Ovary (tissue), 9 donors: ENCODE data around the gene PHC2. TPM values are rescaled to one million over a fixed set of nuclear protein-coding genes. Genes with fewer than 3 reads are reported as not detected.

Experiments used
- DNase-seq, 5 donors: peaks; one replicate each; pipeline ENCODE4 v3.0.0-alpha.2; 2019 to 2020
- H3K27ac ChIP-seq, 2 donors: fragments of 200-600 bp; one replicate each; pipeline versions ENCODE4 v1.5.1 to v1.8.0; 2019 to 2022
- H3K27me3 ChIP-seq: fragments of 200-600 bp; one replicate; pipeline ENCODE4 v1.8.0; 2022
- H3K36me3 ChIP-seq: fragments of 200-600 bp; sonication (generic); one replicate; pipeline ENCODE4 v1.5.1; 2019
- H3K4me1 ChIP-seq: one replicate; pipeline ENCODE4 v1.8.1; 2013; ENCODE audit warnings: mild to moderate bottlenecking, moderate library complexity; ENCODE audit not compliant: insufficient read depth
- H3K4me3 ChIP-seq: fragments of 200-600 bp; sonication (generic); one replicate; pipeline ENCODE4 v1.5.1; 2017
- H3K9me3 ChIP-seq, 2 donors: fragments of 200-600 bp in 1 of 2; sonication (generic) in 1 of 2; one replicate each; pipeline versions ENCODE4 v1.5.1 to v1.8.1; 2013 to 2019; ENCODE audit warnings: mild to moderate bottlenecking in 1 of 2, moderate library complexity in 1 of 2
- EP300 ChIP-seq: sonication (generic); formaldehyde crosslinking; IDR thresholded peaks from one replicate; pipeline ENCODE4 v1.6.1; 2017; ENCODE audit warnings: antibody characterized with exemption
- POLR2A ChIP-seq: fragments of 450-650 bp; IDR thresholded peaks from one replicate; pipeline ENCODE4 v1.6.1; 2017; ENCODE audit warnings: antibody characterized with exemption, mild to moderate bottlenecking, moderate library complexity
- WGBS, 3 donors: extraction: QIAGEN DNeasy Blood & Tissue Kit in 1 of 3; methylation state at CpG; one replicate each; pipeline versions ENCODE4 v1.1.5 to v1.1.7; 2013 to 2017; 5-methylcytosine and 5-hydroxymethylcytosine counted together
- intact Hi-C, 4 donors: fragments of 100-400 bp; cut with DNase I; formaldehyde crosslinking; loops; one replicate each; pipeline versions ENCODE4 v1.11.0 to v1.15.1; 2022 to 2023
- polyA plus RNA-seq, 2 donors: library from polyadenylated mRNA; stranded (reverse); fragments of 200-250 nt in 1 of 2; fragments of 350-450 nt in 1 of 2; fragmentation: Illumina TruSeq in 1 of 2; extraction: RNeasy Lipid Tissue Mini Kit (QIAGEN cat#74804) in 1 of 2; gene quantifications; one replicate each; pipeline ENCODE4 v1.2.3, GENCODE V29; 2013 to 2014
- total RNA-seq, 7 donors: library from RNA; depleted of rRNA in 2 of 7; stranded (reverse); fragments of >200 nt in 2 of 7; fragmentation: NEBNext Ultra II Directional in 3 of 7; extraction: Animal tissue kit (Norgen Biotek cat#: 25700) in 3 of 7; gene quantifications; one replicate each; pipeline versions ENCODE4 v1.1.0 to v1.2.4, GENCODE V29; 2016 to 2023
- TF ChIP-seq, protein P1 (sequence below), 3 donors: fragments of 450-650 bp in 2 of 3; fragments of 200-600 bp in 1 of 3; IDR thresholded peaks; one replicate each; pipeline versions ENCODE4 v1.5.1 to v1.8.0; 2016 to 2022; ENCODE audit warnings: antibody characterized with exemption in 3 of 3, mild to moderate bottlenecking in 1 of 3
- donor health status: DM: no; HTN: no; CAD: no; lungs with moderate emphysema.
- donor health status: DM: no; HTN: no; CAD: no.
- donor health status: Bipolar disorder and iron deficiency.
- donor health status: DM: yes; HTN: yes; CAD: no.
- donor health status: DM: no; HTN: no; CAD: no.
- donor health status: DM: yes; HTN: yes; CAD: no.

The PHC2 gene
- total and polyA plus RNA-seq, 9 donors: 52.3 to 101 (median 85.5) TPM

DNA sequence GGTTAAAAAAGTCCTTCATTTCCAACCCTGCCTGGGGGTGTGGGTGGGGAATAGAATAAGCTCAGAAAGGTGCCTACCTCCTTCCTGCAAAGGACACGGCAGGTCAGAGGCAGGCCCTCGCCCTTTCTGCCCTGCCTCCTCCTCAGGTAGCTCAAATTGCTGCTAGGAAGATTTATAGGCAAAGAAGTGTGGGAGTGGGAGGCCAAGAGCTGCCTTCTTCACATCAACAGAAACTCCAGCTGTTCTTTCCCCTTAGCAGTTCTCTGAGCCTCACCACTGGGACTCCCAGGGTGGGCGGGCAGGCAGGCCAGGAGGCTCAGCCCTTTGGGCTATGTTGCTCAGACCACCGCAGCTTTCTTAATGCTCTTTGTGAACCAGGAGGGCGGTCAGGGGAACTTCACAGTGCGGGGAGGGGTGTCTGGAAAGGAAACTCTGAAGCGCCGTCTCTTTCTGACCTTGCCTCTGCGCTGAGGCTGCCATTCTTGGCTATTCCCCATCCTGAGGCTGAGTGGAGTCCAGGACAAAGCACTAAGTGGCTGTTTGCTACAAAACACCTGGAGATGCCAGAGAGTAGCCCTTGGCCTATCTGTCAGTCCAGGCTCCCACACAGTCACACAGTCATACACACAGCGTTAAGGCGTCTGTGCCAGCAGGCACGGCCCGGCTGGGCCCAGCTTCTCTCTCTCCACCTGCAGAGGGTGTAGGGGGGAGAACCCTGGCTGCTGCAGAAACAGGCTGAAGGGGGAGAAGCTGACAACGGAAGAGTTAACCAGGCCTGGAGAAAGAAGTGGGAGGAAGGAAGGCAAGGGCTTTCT, 107.0 kb downstream of the PHC2 start:
- Histone ChIP-seq H3K4me3 (no peak overlapping the region), H3K27ac (peak overlapping the region in 1 of 2 donors; percentile 21), H3K9me3 (no peaks in the 10 kb centered on the region), H3K36me3 (no peaks in the 10 kb centered on the region), H3K4me1 (peaks cover 3% of the 10 kb centered on the region), H3K27me3 (no peaks in the 10 kb centered on the region)
- 35 to 45% (median 43%) methylated on average over 14 of the region's 14 CpGs for WGBS, 3 donors
- TF ChIP-seq POLR2A (no peak), EP300 (no peak)
- TF ChIP-seq, protein P1, sequence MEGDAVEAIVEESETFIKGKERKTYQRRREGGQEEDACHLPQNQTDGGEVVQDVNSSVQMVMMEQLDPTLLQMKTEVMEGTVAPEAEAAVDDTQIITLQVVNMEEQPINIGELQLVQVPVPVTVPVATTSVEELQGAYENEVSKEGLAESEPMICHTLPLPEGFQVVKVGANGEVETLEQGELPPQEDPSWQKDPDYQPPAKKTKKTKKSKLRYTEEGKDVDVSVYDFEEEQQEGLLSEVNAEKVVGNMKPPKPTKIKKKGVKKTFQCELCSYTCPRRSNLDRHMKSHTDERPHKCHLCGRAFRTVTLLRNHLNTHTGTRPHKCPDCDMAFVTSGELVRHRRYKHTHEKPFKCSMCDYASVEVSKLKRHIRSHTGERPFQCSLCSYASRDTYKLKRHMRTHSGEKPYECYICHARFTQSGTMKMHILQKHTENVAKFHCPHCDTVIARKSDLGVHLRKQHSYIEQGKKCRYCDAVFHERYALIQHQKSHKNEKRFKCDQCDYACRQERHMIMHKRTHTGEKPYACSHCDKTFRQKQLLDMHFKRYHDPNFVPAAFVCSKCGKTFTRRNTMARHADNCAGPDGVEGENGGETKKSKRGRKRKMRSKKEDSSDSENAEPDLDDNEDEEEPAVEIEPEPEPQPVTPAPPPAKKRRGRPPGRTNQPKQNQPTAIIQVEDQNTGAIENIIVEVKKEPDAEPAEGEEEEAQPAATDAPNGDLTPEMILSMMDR (IDR thresholded peaks at IDR 0.05): no peak
- DNase-seq: no peak
- intact Hi-C loops: no loop called here

DNA sequence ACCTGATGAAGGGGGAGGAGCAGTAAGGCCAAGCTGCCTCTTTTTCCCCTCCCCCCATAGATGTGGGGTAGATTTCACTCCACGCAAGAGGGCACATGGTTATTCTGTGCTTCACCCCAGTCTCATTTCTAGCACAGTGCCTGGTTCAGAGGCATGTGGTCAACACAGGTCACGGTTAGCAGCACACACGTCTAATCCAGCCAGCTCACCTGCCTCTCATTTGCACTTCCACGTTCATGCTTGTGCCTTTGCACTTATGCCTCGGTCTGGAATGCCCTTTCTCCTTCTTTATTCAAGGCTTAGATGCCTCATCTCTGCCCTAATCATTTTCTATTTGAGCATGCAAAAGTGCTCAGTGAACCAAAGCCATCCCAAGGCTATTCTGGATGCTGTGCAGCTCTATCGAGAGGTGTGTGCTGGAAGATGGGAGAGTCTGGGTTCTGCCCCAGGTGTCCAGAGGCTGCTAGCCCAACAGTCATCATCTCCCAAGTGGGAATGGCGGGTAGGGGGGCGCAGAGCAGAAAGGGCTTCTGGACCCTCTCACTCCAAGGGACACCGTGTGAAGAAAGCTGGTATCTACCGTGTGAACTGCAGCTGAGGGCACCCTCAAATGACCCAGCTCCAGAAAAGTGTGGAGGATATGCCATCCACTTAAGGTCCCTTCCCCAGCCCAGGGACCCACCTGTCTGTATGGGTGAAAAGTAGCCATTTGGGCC, 107.9 kb downstream of the PHC2 start:
- Histone ChIP-seq H3K27me3 (no peaks in the 10 kb centered on the region), H3K36me3 (no peaks in the 10 kb centered on the region), H3K9me3 (no peaks in the 10 kb centered on the region), H3K4me1 (peaks cover 3% of the 10 kb centered on the region), H3K27ac (no peak overlapping the region), H3K4me3 (no peak overlapping the region)
- DNase-seq: no peak
- intact Hi-C loops: no loop called here
- WGBS, 3 donors: 67 to 73% (median 70%) methylated on average over 10 of the region's 10 CpGs
- TF ChIP-seq EP300 (no peak), POLR2A (no peak)
- TF ChIP-seq, protein P1 (IDR thresholded peaks at IDR 0.05): no peak

DNA sequence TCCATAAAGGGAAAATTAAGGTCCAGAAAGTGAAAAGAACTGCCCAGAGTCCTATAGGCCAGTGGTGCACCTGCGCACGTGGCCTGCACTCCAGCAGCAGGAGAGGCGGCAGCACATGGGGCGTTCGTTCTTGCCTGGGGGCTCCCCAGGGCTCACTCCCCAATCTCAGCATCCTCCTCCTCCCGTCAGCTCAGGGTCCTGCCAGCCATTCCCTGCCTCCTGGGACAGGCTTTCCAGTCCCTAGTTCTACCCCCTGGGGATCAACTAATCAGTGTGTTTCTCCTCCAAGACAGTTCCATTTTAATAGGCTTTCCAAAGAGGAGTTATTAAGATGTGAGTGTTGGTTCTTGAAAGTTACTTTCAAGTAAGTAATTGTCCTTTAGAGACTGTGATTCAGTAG, 108.8 kb downstream of the PHC2 start:
- intact Hi-C loops: no loop called here
- Histone ChIP-seq H3K36me3 (no peaks in the 10 kb centered on the region), H3K27ac (no peak overlapping the region), H3K4me3 (no peak overlapping the region), H3K27me3 (no peaks in the 10 kb centered on the region), H3K9me3 (no peaks in the 10 kb centered on the region), H3K4me1 (no peaks in the 10 kb centered on the region)
- WGBS, 3 donors: 76 to 89% (median 78%) methylated on average over 6 of the region's 6 CpGs
- no peak for DNase-seq
- no peak for TF ChIP-seq POLR2A
- TF ChIP-seq, protein P1 (IDR thresholded peaks at IDR 0.05): no peak
- no peak for TF ChIP-seq EP300

DNA sequence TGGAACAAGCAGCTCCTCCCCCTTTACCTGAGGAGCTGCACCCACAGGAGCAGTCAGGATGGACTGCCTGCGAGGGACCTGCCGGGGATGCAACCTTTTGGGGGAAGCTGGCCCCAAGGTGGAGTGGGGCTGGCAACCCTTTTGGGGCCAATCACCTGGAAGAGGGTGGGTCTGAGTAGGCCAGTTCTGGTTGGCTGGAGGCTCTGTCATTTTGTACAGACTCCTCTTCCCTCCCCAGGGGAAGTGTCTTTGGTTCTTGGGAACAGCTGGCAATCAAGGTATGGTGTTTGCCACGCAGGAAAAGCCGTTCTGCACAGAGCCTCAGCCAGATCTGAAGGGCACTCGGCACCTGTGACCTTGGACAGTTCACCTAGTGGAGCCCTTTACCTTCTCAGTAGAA, 109.7 kb downstream of the PHC2 start:
- intact Hi-C loops: no loop called here
- TF ChIP-seq, protein P1 (IDR thresholded peaks at IDR 0.05): no peak
- TF ChIP-seq EP300: no peak
- TF ChIP-seq POLR2A: no peak
- DNase-seq: no peak
- Histone ChIP-seq H3K36me3 (no peaks in the 10 kb centered on the region), H3K27ac (no peak overlapping the region), H3K4me1 (no peaks in the 10 kb centered on the region), H3K4me3 (no peak overlapping the region), H3K9me3 (no peaks in the 10 kb centered on the region), H3K27me3 (no peaks in the 10 kb centered on the region)
- WGBS, 3 donors: 76 to 82% (median 79%) methylated on average over 5 of the region's 5 CpGs
